Measurements from ENCODE around the gene SLCO1B3.

SLCO1B3 gene

GRCh38 chr12:20885116-20885515, 74.6 kb downstream of the SLCO1B3 start:
- DNase-seq, result no peak

GRCh38 chr12:20885552-20885951, 75.0 kb downstream of the SLCO1B3 start:
- DNase-seq, result no peak

- DNase-seq, result no peak
Observed at GRCh38 chr12:20917269-20917668, 106.8 kb downstream of the SLCO1B3 start.

GRCh38 chr12:20917819-20918218, 107.3 kb downstream of the SLCO1B3 start:
- no peak for DNase-seq

GRCh38 chr12:20931894-20932293, 121.4 kb downstream of the SLCO1B3 start:
- no peak for DNase-seq

- no peak for DNase-seq
Observed at GRCh38 chr12:20946732-20947131, 136.2 kb downstream of the SLCO1B3 start.

GRCh38 chr12:20950248-20950647, 139.7 kb downstream of the SLCO1B3 start:
- no peak for DNase-seq

- DNase-seq, result no peak
Observed at GRCh38 chr12:20963303-20963702, 152.8 kb downstream of the SLCO1B3 start.

GRCh38 chr12:20963762-20964161, 153.3 kb downstream of the SLCO1B3 start:
- DNase-seq, result no peak
